ENCODE measurements around the gene NMT1.

The NMT1 gene

DNA sequence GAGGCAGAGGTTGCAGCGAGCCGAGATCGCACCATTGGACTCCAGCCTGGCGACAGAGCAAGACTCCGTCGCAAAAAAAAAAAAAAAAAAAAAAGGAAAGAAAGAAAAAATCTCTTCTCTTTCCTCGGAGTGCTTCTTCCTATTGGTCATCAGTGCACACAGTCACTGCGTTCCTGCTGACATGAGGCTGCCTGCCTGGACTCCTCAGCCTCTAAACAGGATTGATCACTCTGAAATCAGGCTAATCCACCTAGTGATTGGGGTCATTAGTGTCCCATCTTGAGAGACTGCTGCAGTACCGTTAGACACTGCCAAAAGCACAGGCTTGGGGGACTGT is 40.4 kb downstream of the NMT1 start:
- no peak for DNase-seq (ENCODE audit: low read depth, low spot score)
- no peak overlapping the region for H3K4me3 ChIP-seq (ENCODE audit: low read length)

DNA sequence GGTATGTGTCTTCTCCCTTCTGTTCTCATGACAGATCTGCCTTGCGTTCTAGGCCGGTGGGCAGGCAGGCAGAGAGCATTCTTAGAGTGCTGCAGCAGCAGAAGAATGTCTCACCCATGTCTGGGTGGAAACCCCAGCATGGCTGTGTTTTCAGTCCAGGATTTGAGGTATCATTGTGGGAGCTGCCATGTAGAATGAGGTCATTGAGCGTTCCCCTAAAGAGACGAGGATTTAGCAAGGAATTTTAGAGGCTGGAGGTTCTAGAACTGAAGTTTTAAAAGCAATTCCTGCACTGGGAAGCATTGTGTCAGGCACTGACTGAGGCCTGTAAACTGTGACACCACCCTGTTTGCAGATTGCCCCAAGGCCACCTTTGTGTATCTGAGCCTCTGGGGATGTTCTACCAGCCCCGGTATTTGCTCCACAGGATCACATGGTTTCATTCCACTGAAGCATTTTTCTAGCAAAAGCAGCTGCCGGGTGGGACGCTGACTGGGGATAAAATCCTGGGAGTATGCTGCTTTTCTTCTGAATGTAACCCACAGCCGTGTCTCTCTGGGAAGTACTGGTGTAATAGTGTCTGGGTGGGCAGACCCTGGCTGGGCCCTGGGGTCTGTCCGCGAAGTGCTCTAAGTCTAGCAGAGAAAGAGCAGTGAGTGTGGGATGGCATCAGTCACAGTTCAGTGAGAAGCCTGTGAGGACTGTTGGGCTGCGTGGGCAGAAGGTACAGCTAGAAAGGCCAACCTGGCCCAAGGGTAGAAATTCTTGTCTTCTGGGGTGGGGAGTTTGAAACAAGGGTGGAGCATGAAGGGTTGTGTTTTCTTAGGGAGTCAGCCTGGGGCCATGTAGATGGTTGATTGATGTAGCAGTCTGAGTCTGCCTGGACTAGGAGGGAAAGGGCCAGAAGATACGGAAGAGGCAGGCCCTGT is 41.0 kb downstream of the NMT1 start:
- DNase-seq (ENCODE audit: low read depth, low spot score), result no peak
- H3K4me3 ChIP-seq (ENCODE audit: low read length), result no peak overlapping the region

DNA sequence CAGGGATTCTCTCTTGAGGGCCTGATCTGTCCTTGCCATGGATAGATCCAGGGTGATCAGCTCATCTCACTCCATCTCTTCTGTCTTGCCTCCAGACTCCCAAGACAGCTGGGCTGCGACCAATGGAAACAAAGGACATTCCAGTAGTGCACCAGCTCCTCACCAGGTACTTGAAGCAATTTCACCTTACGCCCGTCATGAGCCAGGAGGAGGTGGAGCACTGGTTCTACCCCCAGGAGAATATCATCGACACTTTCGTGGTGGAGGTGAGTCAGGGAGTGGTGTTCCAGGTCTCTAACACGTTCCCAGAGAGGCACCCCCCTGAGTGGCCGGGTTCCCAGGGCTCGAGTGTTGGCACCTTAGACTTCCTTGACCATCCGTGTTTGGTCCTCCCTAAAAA is 41.7 kb downstream of the NMT1 start:
- no peak for DNase-seq (ENCODE audit: low read depth, low spot score)
- H3K4me3 ChIP-seq (ENCODE audit: low read length), result no peak overlapping the region

DNA sequence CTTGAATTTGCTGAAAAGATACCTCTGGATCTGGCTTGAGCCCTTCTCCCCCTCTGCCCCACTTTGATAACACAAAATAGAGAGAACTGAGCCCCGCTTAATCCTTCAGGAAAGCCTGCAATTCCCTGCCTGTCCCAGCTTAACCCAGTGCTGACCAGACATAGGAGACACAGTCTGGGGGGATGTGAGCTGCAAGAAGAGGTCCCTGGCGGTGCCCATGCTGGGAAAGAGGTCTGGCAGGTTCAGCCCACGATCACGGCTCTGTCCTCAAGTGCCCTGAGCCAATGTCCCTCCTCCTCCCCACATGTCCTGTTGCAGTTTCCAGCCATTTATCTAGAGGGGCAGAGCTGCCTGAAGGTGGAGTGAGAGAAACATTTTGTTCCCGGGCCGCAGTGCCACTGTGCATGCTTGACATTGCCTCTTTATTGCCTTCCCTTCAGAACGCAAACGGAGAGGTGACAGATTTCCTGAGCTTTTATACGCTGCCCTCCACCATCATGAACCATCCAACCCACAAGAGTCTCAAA is 42.2 kb downstream of the NMT1 start:
- no peak overlapping the region for H3K4me3 ChIP-seq (ENCODE audit: low read length)
- DNase-seq (ENCODE audit: low read depth, low spot score), result no peak

DNA sequence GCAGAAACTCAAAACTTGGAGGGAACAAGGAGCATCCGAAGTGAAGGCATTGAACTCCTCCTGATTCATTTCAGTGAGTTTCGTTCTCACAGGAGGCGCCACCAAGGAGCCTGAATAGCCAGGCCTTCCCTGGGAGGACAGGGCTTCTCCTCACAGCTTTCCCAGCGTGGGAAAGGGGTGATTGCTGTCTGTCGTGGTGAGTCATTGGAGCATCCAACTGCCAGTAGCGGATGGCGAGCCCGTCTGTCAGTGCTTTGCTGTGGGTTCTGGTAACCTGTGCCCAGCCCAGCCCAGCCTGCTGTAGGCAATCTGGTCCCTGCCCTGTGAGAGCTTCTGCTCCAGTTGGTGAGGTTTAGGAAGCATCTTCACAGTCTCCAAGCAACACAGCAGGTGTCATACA is 42.9 kb downstream of the NMT1 start:
- H3K4me3 ChIP-seq (ENCODE audit: low read length), result no peak overlapping the region
- DNase-seq (ENCODE audit: low read depth, low spot score), result no peak

DNA sequence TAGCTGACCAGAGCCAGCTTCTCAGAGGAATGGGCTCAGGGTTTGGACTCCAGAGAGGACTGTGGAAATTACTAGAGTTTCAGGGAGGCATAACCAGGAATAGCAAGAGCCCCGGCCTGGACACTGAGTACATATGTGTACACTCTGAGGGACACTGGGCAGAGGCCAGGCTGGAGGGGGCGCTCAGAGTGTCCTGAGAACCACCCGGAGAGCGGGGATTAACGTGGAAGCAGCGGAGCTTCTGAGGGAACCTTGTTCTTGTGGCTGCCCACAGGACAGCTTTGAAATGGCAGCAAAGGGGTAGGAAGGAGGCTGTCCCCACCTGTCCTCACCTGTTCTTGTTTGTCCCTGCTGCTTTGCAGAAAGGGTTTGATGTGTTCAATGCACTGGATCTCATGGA is 43.4 kb downstream of the NMT1 start:
- no peak overlapping the region for H3K4me3 ChIP-seq (ENCODE audit: low read length)
- no peak for DNase-seq (ENCODE audit: low read depth, low spot score)

DNA sequence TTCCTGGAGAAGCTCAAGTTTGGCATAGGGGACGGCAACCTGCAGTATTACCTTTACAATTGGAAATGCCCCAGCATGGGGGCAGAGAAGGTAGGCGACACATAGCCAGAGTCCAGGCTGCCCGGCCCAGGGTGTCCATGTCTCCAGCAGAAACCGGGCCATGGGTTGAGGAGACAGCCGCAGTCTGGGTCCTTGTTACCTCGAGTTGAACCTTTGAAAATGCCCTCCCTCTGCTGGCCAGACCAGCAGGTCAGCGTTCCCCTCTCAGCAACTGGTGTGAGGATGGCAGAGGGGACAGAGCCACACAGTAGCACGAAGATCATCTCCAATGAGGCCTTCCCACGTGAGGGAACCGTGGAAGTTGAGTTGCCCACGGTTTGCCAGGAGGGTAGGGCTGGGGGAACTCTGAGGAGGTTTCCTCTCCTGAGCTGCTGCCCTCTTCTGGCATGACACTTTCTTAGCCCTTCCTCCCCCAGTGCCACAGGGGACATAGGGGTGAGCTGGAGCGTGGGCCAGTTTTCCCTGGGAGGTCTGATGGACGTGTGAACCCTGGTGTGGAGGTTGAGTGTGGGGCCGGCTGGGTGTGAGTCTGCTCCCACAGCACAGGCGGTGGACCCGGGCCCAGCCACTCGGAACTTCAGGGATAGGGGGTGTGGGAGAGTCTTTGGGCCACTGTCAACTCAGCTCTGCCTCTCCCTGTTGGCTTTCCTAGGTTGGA is 43.9 kb downstream of the NMT1 start:
- H3K4me3 ChIP-seq (ENCODE audit: low read length), result no peak overlapping the region
- DNase-seq (ENCODE audit: low read depth, low spot score), result no peak

DNA sequence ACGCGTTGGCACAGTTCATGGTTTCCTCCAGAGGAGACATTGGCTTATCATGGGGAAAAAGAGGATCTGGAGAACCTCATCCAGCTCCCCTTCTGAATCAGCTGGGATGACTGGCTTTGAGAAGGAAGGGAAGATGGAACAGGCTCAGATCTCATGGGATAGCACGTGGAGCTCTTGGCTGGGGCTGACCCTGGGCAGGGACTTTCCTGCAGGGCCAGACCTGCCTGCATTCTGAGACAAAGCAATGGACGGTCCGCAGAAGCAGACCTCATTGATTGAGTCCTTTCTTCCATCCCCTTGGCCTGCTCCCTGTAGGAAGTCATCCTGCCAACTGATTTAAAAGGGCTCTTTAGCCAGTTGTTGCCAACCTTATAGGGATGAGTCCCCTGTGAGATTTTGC is 45.0 kb downstream of the NMT1 start:
- H3K4me3 ChIP-seq (ENCODE audit: low read length), result no peak overlapping the region
- no peak for DNase-seq (ENCODE audit: low read depth, low spot score)

DNA sequence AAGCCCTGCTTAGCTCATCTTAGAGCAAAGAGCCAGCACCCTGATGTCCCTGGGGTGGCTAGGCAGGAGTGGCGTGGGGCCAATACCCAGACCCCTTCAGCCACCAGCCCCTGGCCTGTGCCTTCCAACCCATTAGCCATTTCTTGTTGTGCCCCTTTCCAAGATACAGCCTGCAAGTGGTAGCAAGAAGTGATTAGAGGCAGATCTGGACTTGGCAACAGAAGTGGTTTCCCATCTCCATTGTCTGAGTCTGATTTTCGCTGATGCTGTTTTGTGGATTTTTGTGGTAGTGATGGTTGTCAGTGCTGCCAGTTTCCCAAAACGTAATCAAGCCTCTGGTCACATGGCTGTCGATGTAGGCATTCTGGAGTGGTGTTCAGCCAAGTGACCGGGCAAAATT is 45.5 kb downstream of the NMT1 start:
- DNase-seq (ENCODE audit: low read depth, low spot score), result no peak
- H3K4me3 ChIP-seq (ENCODE audit: low read length), result no peak overlapping the region

DNA sequence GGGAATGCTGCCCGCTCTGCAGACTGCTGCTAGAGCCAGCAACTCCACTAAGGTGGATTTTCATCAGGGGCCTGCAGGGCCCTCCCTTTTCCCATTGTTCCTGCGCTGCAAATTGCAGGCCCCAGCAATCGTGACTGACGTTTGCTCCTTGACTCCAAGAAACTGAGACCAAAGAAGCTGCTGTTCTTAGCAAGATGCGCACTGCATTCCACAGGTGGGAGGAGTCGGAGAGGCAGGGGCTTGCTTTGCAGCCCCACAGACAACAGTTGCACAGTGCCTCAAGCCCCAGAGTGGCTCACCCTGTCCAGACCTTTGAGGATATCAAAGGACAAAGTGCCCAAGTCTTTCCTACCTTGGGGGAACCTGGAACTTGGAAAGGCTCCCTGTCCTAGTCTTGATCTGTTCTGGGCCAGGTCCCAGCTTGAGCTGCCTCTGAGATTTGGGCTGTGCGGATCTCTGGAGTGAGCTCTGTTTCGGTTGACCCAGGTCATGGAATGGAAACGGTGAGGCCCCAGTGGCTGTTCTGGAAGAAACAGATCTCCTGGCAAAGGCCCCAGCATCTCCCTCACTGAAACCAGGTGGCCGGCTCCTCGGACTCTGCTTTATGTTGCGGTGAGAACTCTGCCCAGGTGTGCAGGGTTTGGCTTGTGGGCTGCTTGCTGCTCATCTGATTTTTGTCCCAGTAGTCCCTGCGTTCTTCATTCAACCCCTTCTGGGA is 46.3 kb downstream of the NMT1 start:
- no peak for DNase-seq (ENCODE audit: low read depth, low spot score)
- H3K4me3 ChIP-seq (ENCODE audit: low read length), result no peak overlapping the region

DNA sequence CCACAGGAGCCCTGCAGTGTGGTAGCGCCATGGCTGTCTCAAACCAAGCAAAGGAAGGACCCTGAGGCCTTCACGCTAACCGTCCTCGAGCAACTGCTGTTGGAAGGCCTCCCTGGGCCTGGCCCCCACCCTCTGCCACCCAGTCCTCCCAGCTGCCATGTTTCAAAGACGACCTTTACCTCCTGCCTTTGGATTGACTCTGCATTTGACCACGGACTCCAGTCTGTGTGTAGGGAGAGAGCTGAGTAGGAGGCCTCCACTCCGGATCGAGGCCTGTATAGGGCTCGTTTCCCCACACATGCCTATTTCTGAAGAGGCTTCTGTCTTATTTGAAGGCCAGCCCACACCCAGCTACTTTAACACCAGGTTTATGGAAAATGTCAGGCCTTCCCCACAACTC is 46.9 kb downstream of the NMT1 start:
- no peak overlapping the region for H3K4me3 ChIP-seq (ENCODE audit: low read length)
- no peak for DNase-seq (ENCODE audit: low read depth, low spot score)

DNA sequence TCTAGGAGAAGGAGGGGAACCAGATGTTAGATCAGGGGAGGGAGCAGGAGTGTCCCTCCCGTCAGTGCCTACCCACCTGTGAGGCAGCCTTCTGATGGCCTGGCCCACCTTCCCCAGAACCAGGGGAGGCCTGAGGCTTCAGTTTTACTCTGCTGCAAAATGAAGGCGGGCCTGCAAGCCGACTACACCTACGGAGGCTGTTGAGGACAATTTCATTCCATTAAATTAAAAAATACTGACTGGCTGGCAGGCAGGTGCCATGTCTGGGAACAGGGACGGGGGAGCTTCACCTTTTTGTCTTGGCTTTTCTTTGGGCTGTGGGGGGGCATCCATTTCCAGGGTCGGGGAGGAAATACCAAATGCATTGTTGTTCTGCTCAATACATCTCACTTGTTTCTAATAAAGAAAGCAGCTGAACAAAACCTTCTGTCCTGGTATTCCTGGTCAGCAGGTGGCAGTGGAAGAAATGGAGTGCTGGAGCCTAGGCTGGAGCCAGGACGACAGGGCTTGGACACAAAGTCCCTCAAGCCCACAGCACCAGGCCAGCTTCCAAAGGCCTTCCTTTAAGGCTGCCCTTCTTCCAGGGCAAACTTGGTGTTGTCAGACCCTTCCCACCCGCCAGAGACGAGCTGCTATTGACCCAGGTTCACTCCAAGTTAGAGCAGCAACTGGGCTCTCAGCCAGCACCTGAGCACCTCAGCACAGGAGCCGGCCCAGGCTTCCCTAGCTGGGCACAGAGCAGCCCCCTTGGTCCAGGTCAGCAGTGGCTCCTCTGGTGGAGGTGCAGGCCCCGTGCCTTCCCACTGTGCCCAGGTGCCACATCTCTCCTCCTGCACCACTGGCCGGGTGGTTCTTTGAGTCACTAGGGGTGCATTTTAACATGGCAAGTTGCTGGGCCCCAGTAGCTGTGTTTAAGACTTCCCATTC is 47.7 kb downstream of the NMT1 start:
- no peak overlapping the region for H3K4me3 ChIP-seq (ENCODE audit: low read length)
- no peak for DNase-seq (ENCODE audit: low read depth, low spot score)

DNA sequence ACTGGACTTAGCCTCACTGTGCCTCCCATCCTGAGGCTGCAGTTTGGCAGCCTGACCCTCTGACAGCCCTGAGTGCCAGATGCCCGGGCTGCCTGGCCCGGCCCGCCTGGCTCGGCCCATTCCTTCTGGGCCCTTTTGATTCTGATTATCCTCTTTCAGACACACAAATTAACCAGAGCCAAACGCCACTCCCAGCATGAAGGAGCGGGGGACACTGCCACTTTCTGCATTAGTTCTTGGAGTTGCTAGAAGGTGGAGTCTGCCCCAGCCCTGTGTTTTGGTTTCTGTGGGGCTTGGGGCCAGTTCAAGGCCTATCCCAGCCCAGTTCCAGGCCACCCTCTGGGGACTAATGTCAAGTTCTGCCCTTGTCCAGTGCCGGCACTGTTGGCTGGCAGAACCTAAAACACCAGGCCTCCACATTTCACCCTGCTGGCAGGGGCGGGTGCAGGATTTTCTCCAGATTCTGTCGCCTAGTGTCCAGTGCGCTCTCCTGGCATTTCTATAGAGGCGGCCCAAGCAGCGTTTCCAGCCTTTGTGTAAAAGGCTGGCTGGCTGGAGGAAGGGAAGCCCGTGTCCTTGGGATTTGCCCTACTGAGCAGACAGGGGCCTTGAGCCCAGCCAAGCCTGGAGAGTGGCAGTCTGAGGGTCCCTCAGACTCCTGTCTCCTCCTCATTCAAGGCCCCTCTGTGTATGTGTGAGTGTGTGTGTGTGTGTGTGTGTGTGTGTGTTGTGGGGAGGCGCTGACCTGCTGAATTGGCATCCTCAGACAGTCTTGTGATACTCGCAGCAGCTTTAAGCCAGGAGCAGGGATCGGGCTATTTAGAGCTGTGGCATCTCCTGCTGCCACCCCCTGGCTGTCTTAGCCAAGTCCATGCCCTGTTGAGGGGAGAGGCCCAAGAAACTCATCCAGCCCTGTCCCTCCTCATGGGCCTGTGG is 49.8 kb downstream of the NMT1 start:
- DNase-seq (ENCODE audit: low read depth, low spot score), result no peak
- H3K4me3 ChIP-seq (ENCODE audit: low read length), result no peak overlapping the region

DNA sequence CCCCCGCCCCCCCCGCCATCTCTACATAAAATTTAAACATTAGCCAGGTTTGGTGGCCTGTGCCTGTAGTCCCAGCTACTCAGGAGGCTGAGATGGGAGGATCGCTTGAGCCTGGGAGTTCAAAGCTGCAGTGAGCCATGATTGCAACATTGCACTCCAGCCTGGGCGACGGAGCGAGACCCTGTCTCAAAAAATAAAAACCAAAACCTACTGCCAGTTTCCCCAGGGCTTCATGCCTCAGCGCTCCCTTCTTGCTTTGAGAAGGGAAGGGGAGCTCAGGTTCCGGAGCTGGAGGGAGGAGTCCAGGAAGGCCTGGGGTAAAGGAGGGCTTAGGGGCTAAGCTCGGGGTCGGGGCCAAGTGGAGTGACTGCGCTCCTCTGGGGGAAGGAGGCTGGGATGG is 50.7 kb downstream of the NMT1 start:
- no peak for DNase-seq (ENCODE audit: low read depth, low spot score)
- H3K4me3 ChIP-seq (ENCODE audit: low read length), result no peak overlapping the region

DNA sequence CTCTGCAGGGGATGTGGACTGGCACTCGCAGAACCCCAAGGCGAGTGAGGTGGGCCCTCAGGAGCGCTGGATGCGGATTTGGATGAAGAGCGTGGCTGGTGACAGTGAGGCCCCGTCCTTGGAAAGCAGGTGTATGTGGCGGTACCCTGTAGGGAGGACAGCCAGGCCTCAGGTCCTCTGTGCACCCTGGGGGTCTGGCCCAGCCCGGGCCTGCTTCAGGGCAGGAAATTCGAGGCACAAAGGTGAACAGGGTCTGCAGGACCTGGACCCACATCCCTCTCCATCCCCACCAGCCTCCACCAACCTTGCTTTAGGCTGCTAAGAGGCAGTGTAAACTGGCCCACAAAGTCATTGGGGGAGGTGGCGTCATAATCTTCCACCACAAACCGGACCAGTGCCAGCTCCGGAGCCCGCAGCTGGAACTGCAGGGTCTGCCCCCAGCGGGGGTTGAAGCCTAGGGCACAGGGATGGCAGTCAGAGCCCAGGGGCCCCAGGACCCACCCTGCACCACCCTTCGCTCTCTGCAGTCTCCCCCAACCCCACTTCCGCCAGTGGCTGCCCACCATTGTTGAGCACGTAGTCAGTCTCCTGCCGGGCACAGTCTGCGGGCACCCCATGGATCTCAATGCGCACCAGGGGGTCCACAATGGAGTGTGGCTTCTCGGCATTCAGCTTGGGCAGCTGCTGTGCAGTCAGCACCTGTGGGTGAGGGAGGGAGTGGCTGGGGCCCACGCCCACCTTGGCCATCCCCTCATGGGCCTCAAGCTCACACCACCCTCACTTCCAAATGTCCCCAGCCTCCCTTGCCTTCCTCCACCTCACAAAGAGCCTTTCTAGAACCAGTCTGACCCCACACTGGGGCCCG is 51.7 kb downstream of the NMT1 start:
- H3K4me3 ChIP-seq (ENCODE audit: low read length), result no peak overlapping the region
- DNase-seq (ENCODE audit: low read depth, low spot score), result no peak

DNA sequence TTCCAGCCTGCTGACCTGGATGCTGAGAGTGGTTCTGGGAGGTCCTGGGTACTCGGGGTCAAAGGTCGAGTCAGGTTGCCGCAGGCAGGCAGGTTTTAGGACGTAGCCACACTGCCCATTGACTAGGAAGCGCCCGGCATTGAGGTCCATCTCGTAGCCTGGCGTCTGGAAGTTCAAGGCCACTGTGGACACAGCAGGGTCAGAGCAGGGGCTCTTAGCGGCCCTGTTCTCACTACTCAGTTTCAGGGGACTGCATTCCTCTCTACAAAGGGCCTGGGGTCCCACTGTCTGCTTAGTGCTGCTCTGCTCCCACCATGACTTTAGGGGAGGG is 52.3 kb downstream of the NMT1 start:
- DNase-seq (ENCODE audit: low read depth, low spot score), result no peak
- no peak overlapping the region for H3K4me3 ChIP-seq (ENCODE audit: low read length)
